Effector memory CD8-positive, alpha-beta T cell (primary cell): ENCODE measurements around the gene MIF4GD.

Experiments
- ATAC-seq: fragments of 150-1000 bp; cut with Tn5 transposase; replicated peaks from 2 replicates; pipeline ENCODE4 v1.10.0; 2021; ENCODE audit warnings: mild to moderate bottlenecking, moderate library complexity
- DNase-seq, 3 experiments: peaks; one replicate each; pipeline ENCODE4 v3.0.0; 2021
- H3K27ac Mint-ChIP-seq, 2 donors: one replicate each; pipeline ENCODE4 v1.8.0; 2022; ENCODE audit warnings: mild to moderate bottlenecking in 2 of 2, mixed read lengths in 2 of 2, moderate library complexity in 2 of 2
- H3K27me3 Mint-ChIP-seq, 2 donors: one replicate each; pipeline ENCODE4 v1.8.0; 2022; ENCODE audit warnings: mixed read lengths in 2 of 2
- H3K36me3 Mint-ChIP-seq: one replicate; pipeline ENCODE4 v1.8.0; 2022; ENCODE audit warnings: mild to moderate bottlenecking, moderate library complexity, mixed read lengths; ENCODE audit not compliant: insufficient read depth
- H3K4me1 Mint-ChIP-seq, 2 donors: one replicate each; pipeline ENCODE4 v1.8.0; 2022; ENCODE audit warnings: low read depth in 2 of 2, mixed read lengths in 2 of 2
- H3K4me3 Mint-ChIP-seq, 2 donors: one replicate each; pipeline ENCODE4 v1.8.0; 2022; ENCODE audit warnings: mild to moderate bottlenecking in 2 of 2, mixed read lengths in 2 of 2, moderate library complexity in 2 of 2
- H3K9me3 Mint-ChIP-seq, 2 donors: one replicate each; pipeline ENCODE4 v1.8.0; 2022; ENCODE audit warnings: mixed read lengths in 2 of 2
- total RNA-seq, 9 experiments: gene quantifications; one replicate each; lab custom pipeline; 2026; lab: John Stamatoyannopoulos, UW

Gene MIF4GD, protein sequence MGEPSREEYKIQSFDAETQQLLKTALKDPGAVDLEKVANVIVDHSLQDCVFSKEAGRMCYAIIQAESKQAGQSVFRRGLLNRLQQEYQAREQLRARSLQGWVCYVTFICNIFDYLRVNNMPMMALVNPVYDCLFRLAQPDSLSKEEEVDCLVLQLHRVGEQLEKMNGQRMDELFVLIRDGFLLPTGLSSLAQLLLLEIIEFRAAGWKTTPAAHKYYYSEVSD
- 12.8 to 31.7 (median 22.8) reads per million in 9 experiments for total RNA-seq

DNA sequence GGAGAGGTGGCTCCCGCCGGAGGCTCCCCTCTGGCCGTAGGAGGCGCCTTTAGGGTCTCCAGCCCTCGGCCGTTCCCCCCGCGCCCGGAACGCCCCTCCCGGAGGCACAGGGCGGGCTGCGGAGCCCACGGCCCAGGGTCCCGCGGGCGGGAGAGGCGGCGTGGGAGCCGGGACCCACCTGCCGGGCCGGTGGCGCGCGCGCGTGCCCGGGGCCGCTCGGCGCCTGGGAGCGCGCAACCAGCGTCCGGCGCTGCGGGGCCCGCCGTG, at the start of gene MIF4GD:
TSS of gene MIF4GD (minus strand) at position 266 of the 267 bp plus-strand sequence. CDS start 1,036 bp downstream, outside the sequence.
- H3K4me3 Mint-ChIP-seq = peak within 1 kb of the TSS; percentile 83 to 86
- peaks cover 15% of the 10 kb centered on the region for H3K36me3 Mint-ChIP-seq
- ATAC-seq = no peak
- DNase-seq = no peak
- H3K9me3 Mint-ChIP-seq = no peaks in the 10 kb centered on the region
- H3K27me3 Mint-ChIP-seq = no peaks in the 10 kb centered on the region
- H3K4me1 Mint-ChIP-seq = peaks cover 20 to 22% of the 10 kb centered on the region in 2 donors
- H3K27ac Mint-ChIP-seq = peak within 1 kb of the TSS; percentile 84 to 87

DNA sequence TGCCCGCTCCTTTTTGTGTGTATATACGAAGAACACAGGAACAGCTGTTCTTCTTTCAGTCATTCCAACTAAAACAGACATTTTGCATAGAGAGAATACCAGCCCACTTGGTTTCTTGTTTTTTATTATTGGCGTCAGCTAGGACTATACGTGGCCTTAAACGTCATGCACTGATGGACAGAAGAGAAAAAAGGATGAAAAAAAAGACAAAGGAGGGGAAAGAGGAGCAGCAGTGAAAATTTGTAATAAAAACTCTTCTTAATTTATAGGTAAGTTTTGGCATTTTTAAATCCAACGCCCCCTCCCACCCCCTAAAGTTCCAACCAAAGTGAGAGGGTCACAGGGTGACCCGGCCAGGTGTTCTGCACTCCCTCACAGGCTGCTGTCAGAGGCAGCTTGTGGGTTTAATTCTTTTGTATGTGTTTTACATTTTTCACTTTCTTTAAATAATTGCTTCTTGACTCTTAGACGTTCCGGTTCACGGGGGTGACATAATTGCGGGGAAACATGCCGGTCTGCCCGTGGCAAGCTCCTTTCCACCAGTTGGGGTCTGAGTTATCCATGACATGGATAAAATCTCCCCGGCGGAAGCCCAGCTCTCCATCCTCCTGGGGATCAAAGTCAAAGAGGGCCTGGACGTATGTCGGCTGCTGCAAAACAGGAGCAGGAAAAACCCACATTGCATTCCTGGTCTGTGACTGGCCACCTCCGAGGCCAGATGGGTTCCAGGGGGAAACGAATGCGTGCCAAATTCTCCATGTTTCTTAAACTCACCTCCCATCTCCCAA, 49.1 kb upstream of the MIF4GD start:
- Mint-ChIP-seq H3K9me3 (no peaks in the 10 kb centered on the region), H3K36me3 (peaks cover 79% of the 10 kb centered on the region), H3K27me3 (no peaks in the 10 kb centered on the region), H3K4me3 (no peak overlapping the region), H3K27ac (no peak overlapping the region), H3K4me1 (peaks cover 6% of the 10 kb centered on the region in 2 donors)
- DNase-seq (no peak), ATAC-seq (no peak)

DNA sequence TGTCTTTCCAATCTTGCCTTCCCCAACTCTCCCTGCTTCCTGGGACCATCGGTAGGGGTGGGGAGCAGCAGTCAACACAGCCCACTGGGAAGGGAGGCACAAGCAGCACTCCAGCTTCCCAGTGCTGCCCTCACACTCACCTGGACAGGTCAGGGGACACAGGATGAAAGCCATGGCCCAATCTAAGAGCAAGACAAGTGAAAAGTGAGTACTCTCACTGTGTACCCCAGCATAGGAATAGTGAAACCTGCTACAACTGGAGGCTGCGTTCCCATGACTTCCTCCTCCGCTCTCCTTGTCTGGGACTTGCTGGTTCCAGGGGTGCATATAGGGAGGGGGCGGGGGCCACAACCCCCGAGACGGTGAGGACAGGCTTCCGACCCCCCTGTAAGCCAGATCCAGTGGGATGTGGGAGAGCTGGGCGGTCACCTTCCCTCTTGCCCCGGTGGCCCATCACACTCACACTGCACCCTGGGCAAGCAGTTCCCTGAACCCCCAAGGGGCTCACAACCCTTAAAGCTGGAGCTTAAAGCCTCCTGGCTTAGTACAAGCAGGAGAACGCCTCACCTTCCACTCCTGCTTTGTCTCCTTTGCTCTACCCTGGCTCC, 47.7 kb upstream of the MIF4GD start:
- Mint-ChIP-seq H3K4me3 (no peak overlapping the region), H3K27me3 (no peaks in the 10 kb centered on the region), H3K36me3 (peaks cover 65% of the 10 kb centered on the region), H3K4me1 (peaks cover 6 to 7% of the 10 kb centered on the region in 2 donors), H3K9me3 (no peaks in the 10 kb centered on the region), H3K27ac (peak overlapping the region in 1 of 2 donors; percentile 73)
- DNase-seq (no peak), ATAC-seq (no peak)

DNA sequence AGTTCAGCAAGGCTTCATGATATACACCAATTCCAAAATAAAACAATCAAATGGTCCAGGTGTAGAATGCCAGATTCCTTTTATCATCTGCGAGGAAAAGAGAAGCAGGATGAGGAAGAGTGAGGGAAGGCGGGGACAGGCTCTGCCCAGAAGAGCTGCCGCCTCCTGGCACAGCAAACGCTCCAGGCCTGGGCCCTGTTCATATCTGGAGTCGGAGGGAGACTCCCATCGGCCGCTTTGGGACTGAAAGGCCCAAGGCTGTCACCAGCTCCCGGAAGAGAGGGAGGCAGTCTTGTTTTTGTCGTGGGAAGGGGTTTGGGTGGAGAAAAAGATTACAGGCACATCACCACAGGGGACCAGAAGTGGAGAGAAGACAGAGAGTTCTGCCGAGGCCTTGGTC, 47.2 kb upstream of the MIF4GD start:
- no peak for ATAC-seq
- Mint-ChIP-seq H3K27me3 (no peaks in the 10 kb centered on the region), H3K4me1 (peaks cover 2 to 6% of the 10 kb centered on the region in 2 donors), H3K27ac (peak overlapping the region; percentile 73), H3K9me3 (no peaks in the 10 kb centered on the region), H3K4me3 (no peak overlapping the region), H3K36me3 (peaks cover 60% of the 10 kb centered on the region)
- DNase-seq = no peak

DNA sequence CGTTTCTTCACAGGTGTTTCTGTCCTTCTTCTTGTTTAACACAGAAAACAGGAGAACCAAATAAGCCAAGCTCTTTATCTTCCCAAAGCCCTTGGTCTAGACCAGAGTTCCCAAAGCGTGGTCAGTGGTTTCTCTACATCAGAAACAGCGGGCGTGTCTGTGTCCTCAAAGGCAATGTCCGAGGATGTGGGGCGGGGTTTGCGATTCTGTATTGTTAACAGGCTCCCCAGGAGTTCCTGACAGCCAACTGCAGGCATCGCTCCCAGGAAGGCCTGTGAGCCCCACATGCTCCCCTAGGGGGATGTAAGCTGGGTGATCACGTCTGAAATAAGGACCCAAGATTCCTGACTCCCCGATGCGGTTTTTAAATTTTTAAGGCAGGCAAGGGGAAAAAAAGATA, 46.6 kb upstream of the MIF4GD start:
- peak overlapping the region; percentile 73 to 81 for H3K27ac Mint-ChIP-seq
- no peaks in the 10 kb centered on the region for H3K27me3 Mint-ChIP-seq
- ATAC-seq (no peak), DNase-seq (no peak)
- peaks cover 0 to 4% of the 10 kb centered on the region in 2 donors for H3K4me1 Mint-ChIP-seq
- H3K9me3 Mint-ChIP-seq = no peaks in the 10 kb centered on the region
- H3K4me3 Mint-ChIP-seq = no peak overlapping the region
- H3K36me3 Mint-ChIP-seq = peaks cover 56% of the 10 kb centered on the region

DNA sequence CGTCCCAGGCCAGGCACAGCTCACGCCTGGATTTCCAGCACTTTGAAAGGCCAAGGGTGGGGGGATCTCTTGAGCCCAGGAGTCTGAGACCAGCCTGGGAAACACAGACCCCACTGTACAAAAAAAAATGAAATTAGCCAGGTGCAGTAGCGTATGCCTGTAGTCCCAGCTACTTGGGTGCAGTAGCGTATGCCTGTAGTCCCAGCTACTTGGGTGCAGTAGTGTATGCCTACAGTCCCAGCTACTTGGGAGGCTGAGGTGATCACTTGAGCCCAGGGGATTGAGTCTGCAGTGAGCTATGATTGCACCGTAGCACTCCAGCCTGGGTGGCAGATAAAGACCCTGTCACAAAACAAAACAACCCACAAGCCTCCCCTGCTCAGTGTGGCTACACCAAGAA, 45.2 kb upstream of the MIF4GD start:
- Mint-ChIP-seq H3K27ac (peak overlapping the region in 1 of 2 donors; percentile 60), H3K36me3 (peaks cover 49% of the 10 kb centered on the region), H3K4me1 (peaks cover 0 to 4% of the 10 kb centered on the region in 2 donors), H3K9me3 (no peaks in the 10 kb centered on the region), H3K4me3 (no peak overlapping the region), H3K27me3 (no peaks in the 10 kb centered on the region)
- no peak for DNase-seq
- ATAC-seq = no peak

DNA sequence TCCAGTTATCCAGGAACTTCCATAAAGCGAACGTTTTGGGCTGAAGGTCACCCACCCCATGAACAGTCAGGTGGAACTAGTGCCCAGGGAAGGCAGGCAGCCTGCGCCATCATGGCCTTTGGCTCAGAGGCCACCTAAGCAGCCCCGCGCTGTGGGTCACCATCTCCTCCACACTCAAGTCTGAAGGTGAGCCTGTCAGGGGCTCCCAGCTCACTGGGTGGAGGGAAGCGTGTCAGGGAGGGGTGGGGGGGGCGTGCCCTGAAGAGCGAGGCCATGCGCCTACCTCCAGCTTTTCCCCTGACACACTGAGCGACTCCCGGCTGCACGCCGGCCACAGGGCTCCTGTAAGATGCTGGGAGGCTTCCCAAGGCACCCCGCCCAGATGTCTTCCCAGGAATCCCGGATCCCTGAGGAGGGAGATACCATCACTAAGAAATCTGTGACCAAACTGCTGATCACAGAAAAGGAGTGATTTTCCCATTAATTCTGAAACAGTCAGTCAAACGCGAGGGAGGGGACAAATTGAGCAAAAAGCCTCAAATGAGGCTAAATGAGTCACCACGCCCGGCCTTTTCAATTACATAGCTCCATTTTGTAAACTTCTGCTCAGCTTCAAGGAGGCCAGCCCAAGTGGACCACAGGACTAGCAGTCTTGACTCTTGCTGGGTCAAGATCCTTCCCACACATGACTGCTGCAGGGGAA, 44.7 kb upstream of the MIF4GD start:
- no peaks in the 10 kb centered on the region for H3K9me3 Mint-ChIP-seq
- H3K4me3 Mint-ChIP-seq = no peak overlapping the region
- peaks cover 0 to 4% of the 10 kb centered on the region in 2 donors for H3K4me1 Mint-ChIP-seq
- H3K27me3 Mint-ChIP-seq = no peaks in the 10 kb centered on the region
- no peak for DNase-seq
- peaks cover 44% of the 10 kb centered on the region for H3K36me3 Mint-ChIP-seq
- ATAC-seq = no peak
- peak overlapping the region in 1 of 2 donors; percentile 60 for H3K27ac Mint-ChIP-seq

DNA sequence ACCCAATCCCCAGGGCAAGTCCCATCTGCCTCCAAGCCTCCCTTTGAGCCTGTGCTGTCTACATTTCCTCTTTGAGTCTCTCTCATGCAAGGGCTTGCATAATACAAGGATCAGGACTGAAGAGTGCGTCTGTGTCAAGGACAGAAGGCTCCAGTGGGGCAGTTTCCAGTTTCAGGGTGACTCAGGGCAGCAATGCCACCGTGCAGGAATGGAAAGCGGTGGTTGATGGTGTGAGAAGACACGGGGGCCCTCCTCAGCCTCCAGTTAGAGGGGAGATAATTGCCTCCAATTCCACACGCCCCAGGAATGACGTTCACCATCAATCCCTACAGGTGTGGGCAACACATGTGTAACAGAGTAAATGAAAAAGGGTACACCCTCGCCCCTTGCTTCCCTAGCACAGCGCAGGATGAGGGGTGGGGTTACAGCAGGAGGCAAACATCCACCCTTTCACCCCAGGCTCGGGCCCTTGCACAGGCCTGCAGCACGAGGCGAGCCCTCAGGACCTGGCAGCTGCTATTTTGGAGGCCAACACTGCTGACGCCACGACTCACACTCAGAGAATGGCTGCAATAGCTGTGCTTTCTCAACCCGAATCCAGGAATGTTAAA, 43.0 kb upstream of the MIF4GD start:
- Mint-ChIP-seq H3K36me3 (peaks cover 31% of the 10 kb centered on the region), H3K4me3 (peak overlapping the region in 1 of 2 donors; percentile 0), H3K27me3 (no peaks in the 10 kb centered on the region), H3K4me1 (peaks cover 0 to 4% of the 10 kb centered on the region in 2 donors), H3K9me3 (no peaks in the 10 kb centered on the region), H3K27ac (peak overlapping the region in 1 of 2 donors; percentile 57)
- DNase-seq (no peak), ATAC-seq (no peak)

DNA sequence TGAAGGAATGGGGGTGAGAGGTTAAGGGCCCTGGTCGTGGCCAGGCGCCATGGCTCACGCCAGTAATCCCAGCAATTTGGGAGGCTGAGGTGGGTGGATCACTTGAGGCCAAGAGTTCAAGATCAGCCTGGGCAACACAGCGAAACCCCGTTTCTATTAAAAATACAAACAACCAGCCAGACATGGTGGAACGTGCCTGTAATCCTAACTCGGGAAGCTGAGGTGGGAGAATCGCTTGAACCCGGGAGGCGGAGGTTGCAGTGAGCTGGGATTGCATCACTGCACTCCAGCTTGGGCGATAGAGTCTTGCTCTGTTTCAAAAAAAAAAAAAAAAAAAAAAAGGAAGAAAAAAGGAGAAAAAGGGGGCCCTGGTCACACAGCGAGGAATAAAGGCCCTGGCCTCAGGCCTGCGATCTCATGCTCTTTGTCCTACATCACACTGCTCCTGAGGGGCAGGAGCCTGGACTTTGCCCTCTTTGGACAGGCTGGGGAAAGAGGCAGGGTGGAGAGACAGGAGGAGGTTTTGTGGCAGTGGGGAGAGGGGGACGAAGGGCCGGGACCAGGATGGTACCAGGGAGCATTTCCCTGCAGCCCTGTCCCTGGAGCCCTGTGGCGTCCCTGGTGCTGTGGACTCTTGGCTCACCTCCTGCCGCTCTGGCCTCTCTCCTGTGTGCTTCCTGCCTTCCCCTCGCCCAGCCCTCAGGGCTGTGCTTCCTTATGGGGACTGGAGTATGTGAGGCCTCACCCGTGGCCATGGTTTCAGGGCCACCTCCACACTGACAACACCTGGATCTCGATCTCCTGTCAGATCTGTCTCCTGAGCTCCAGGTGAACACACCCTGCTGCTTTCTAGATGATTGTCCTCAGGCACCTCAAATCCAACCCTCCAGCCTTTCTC, 38.0 kb upstream of the MIF4GD start:
- Mint-ChIP-seq H3K4me3 (no peak overlapping the region), H3K27ac (peak overlapping the region in 1 of 2 donors; percentile 56), H3K27me3 (no peaks in the 10 kb centered on the region), H3K9me3 (no peaks in the 10 kb centered on the region), H3K4me1 (peaks cover 0 to 2% of the 10 kb centered on the region in 2 donors), H3K36me3 (peaks cover 14% of the 10 kb centered on the region)
- DNase-seq (no peak), ATAC-seq (no peak)

DNA sequence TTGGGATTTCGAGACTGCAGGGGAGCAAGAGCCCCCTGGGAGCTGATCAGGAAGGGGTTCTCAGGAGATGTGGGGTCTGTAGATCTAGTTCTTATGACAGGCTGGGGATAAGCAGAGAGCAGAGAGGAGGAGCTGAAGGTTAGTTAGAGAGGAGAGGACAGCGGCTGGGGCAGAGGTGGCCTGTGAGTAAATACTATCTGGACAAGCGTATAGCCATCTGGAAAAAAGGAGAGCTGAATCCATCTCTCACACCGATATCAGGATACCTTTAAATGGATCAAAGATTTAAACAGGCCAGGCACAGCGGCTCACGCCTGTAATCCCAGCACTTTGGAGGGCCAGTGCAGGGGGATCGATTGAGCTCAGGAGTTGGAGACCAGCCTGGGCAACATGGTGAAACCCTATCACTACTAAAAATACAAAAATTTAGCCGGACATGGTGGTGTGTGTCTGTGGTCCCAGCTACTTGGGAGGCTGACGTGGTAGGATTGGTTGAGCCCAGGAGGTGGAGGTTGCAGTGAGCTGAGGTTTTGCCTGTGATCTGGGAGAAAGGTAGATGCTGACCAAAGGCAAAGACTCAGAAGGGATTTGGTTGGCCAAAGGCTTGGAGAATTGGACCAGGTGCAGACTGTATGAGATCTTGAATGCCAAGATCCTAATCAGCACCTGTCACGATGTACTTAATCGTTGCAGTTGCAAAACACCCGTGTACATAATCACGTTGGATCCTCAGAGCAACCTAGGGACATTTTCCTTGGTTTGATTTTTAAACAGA, 37.1 kb upstream of the MIF4GD start:
- no peaks in the 10 kb centered on the region for H3K27me3 Mint-ChIP-seq
- no peak overlapping the region for H3K27ac Mint-ChIP-seq
- peaks cover 14% of the 10 kb centered on the region for H3K36me3 Mint-ChIP-seq
- no peak overlapping the region for H3K4me3 Mint-ChIP-seq
- ATAC-seq (no peak), DNase-seq (no peak)
- H3K4me1 Mint-ChIP-seq = no peaks in the 10 kb centered on the region
- no peaks in the 10 kb centered on the region for H3K9me3 Mint-ChIP-seq

DNA sequence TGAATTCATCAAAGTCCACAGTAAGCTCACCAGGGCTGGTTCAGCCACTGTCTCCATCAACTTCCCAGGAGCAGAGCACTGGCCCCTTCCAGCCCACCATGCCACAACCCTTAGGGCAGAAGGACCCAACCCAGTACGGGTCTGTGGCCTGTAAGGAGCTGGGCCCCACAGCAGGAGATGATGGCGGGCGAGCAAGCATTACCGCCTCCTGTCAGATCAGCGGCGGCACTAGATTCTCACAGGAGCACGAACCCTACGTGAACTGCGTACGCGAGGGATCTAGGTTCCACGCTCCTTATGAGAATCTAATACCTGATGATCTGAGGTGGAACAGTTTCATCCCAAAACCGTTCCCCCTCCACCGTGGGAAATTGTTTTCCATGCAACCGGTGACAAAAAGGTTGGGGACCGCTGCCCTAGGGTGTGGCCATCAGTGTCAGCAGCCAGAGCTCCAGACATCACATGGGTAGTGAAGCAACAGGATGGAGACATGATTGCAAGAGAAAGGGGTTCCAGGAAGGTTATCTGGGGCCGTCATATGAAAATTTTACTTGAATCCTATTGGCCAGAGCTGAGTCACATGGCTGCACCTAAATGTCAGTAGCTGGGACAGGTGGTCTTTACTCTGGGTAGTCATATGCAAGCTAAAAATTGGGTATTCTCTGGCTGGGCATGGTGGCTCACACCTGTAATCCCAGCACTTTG, 30.6 kb upstream of the MIF4GD start:
- H3K9me3 Mint-ChIP-seq = no peaks in the 10 kb centered on the region
- no peak overlapping the region for H3K27ac Mint-ChIP-seq
- ATAC-seq (no peak), DNase-seq (no peak)
- no peaks in the 10 kb centered on the region for H3K36me3 Mint-ChIP-seq
- no peaks in the 10 kb centered on the region for H3K27me3 Mint-ChIP-seq
- H3K4me1 Mint-ChIP-seq = peaks cover 0 to 6% of the 10 kb centered on the region in 2 donors
- H3K4me3 Mint-ChIP-seq = no peak overlapping the region
